ENCODE measurements around the gene NF1. TPM values are rescaled to one million over a fixed set of nuclear protein-coding genes. Genes with fewer than 3 reads are reported as not detected.

NF1 gene
- total RNA-seq, 4 donors from 2014 or later = 34.8 to 106 (median 59.2) TPM

- intact Hi-C loops (cut with DNase I; ENCODE audit: low total_unique reads) (no loop called here), in situ Hi-C loops (cut with MboI; ENCODE audit: low pct_ligation_motif_present in 1 of 4, low pct_unique_long_range_greater_than_20kb in 1 of 4, low sequenced_read_pairs in 3 of 4) (no loop called here)
- WGBS, 2 donors (ENCODE audit: low coverage in 1 of 2) = 69 to 76% methylated on average over 8 to 17 of the region's 17 CpGs
- DNase-seq = no peak
- TF ChIP-seq POLR2AphosphoS5 (IDR thresholded peaks at IDR 0.05) = no peak
- TF ChIP-seq EP300 (IDR thresholded peaks at IDR 0.05; ENCODE audit: low read depth) = no peak
- no peak for TF ChIP-seq POLR2A (IDR thresholded peaks at IDR 0.05)
- no peak for TF ChIP-seq CTCF (IDR thresholded peaks at IDR 0.05)
- H3K9me3 ChIP-seq = no peaks in the 10 kb centered on the region
- H3K4me1 ChIP-seq = peaks cover 5 to 13% (median 11%) of the 10 kb centered on the region in 4 donors
- H3K36me3 ChIP-seq = no peaks in the 10 kb centered on the region
- H3K27me3 ChIP-seq = peaks cover 69% of the 10 kb centered on the region
- no peak overlapping the region for H3K27ac ChIP-seq
- no peak overlapping the region for H3K4me3 ChIP-seq
Measured at GRCh38 chr17:31392856-31393748, 298.3 kb downstream of the NF1 start.

GRCh38 chr17:31393749-31394146 is 299.0 kb downstream of the NF1 start:
- no peak overlapping the region for H3K4me3 ChIP-seq
- in situ Hi-C loops (cut with MboI; ENCODE audit: low pct_ligation_motif_present in 1 of 4, low pct_unique_long_range_greater_than_20kb in 1 of 4, low sequenced_read_pairs in 3 of 4) (no loop called here), intact Hi-C loops (cut with DNase I; ENCODE audit: low total_unique reads) (no loop called here)
- no peaks in the 10 kb centered on the region for H3K36me3 ChIP-seq
- no peaks in the 10 kb centered on the region for H3K9me3 ChIP-seq
- TF ChIP-seq CTCF (IDR thresholded peaks at IDR 0.05) (no peak), EP300 (IDR thresholded peaks at IDR 0.05; ENCODE audit: low read depth) (no peak), POLR2A (IDR thresholded peaks at IDR 0.05) (no peak), POLR2AphosphoS5 (IDR thresholded peaks at IDR 0.05) (no peak)
- no peak overlapping the region for H3K27ac ChIP-seq
- WGBS, 2 donors (ENCODE audit: low coverage in 1 of 2) = 95% methylated on average over 4 to 7 of the region's 7 CpGs
- H3K4me1 ChIP-seq = peaks cover 5 to 13% (median 11%) of the 10 kb centered on the region in 4 donors
- H3K27me3 ChIP-seq = peaks cover 64% of the 10 kb centered on the region
- DNase-seq = no peak

- H3K36me3 ChIP-seq = no peaks in the 10 kb centered on the region
- TF ChIP-seq POLR2A (IDR thresholded peaks at IDR 0.05) = no peak
- TF ChIP-seq EP300 (IDR thresholded peaks at IDR 0.05; ENCODE audit: low read depth) = no peak
- no peak for TF ChIP-seq CTCF (IDR thresholded peaks at IDR 0.05)
- no peak for TF ChIP-seq POLR2AphosphoS5 (IDR thresholded peaks at IDR 0.05)
- peaks cover 56% of the 10 kb centered on the region for H3K27me3 ChIP-seq
- in situ Hi-C loops (cut with MboI; ENCODE audit: low pct_ligation_motif_present in 1 of 4, low pct_unique_long_range_greater_than_20kb in 1 of 4, low sequenced_read_pairs in 3 of 4) (no loop called here), intact Hi-C loops (cut with DNase I; ENCODE audit: low total_unique reads) (no loop called here)
- no peaks in the 10 kb centered on the region for H3K9me3 ChIP-seq
- no peak overlapping the region for H3K4me3 ChIP-seq
- WGBS, 2 donors (ENCODE audit: low coverage in 1 of 2) = 17 to 24% methylated on average over 5 to 11 of the region's 11 CpGs
- peaks cover 5 to 13% (median 11%) of the 10 kb centered on the region in 4 donors for H3K4me1 ChIP-seq
- H3K27ac ChIP-seq = no peak overlapping the region
- no peak for DNase-seq
Measured at GRCh38 chr17:31394544-31394943, 299.8 kb downstream of the NF1 start.

- peaks cover 36% of the 10 kb centered on the region for H3K27me3 ChIP-seq
- no peaks in the 10 kb centered on the region for H3K36me3 ChIP-seq
- in situ Hi-C loops (cut with MboI; ENCODE audit: low pct_ligation_motif_present in 1 of 4, low pct_unique_long_range_greater_than_20kb in 1 of 4, low sequenced_read_pairs in 3 of 4) = no loop called here
- intact Hi-C loops (cut with DNase I; ENCODE audit: low total_unique reads) = no loop called here
- H3K27ac ChIP-seq = no peak overlapping the region
- H3K9me3 ChIP-seq = no peaks in the 10 kb centered on the region
- H3K4me3 ChIP-seq = no peak overlapping the region
- DNase-seq = no peak
- TF ChIP-seq CTCF (IDR thresholded peaks at IDR 0.05) (no peak), EP300 (IDR thresholded peaks at IDR 0.05; ENCODE audit: low read depth) (no peak), POLR2AphosphoS5 (IDR thresholded peaks at IDR 0.05) (no peak), POLR2A (IDR thresholded peaks at IDR 0.05) (no peak)
- peaks cover 0 to under 1% (median 0%) of the 10 kb centered on the region in 4 donors for H3K4me1 ChIP-seq
- WGBS, 2 donors (ENCODE audit: low coverage in 1 of 2) = 68 to 83% methylated on average over 4 to 8 of the region's 8 CpGs
Measured at GRCh38 chr17:31397256-31397939, 302.6 kb downstream of the NF1 start.
